GM18499 (cell line): ENCODE results near the gene SPOCK2.

Experiments used
- ATAC-seq: cut with Tn5 transposase; IDR thresholded peaks from one replicate; pipeline ENCODE4 v1.9.1; 2021; ENCODE audit warnings: moderate number of reproducible peaks; ENCODE audit not compliant: insufficient read depth, unreplicated experiment

The SPOCK2 gene

GRCh38 chr10:72074574-72075375, 13.6 kb downstream of the SPOCK2 start:
- no peak for ATAC-seq

- ATAC-seq, result no peak
Measured at GRCh38 chr10:72073708-72074573, 14.4 kb downstream of the SPOCK2 start.

DNA sequence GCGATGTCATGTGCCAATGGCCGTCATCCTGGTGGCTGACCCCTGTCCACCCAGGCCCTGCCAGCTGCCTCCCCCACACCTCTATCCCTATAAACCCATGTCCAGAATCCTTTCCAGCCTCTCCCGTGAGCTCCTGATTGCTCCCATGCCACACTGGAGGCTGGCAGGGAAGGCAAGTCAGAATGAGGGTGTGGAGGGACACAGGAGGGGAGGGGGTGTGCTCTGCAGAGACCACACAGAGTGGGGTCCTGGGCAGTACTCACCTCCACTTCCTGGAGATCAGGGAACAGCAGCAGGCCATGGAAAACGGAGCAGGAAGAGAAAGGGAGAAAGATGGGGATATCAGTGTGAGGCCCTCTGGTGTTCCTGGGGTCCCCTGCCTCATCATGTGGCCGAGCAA, 15.7 kb downstream of the SPOCK2 start:
- no peak for ATAC-seq

DNA sequence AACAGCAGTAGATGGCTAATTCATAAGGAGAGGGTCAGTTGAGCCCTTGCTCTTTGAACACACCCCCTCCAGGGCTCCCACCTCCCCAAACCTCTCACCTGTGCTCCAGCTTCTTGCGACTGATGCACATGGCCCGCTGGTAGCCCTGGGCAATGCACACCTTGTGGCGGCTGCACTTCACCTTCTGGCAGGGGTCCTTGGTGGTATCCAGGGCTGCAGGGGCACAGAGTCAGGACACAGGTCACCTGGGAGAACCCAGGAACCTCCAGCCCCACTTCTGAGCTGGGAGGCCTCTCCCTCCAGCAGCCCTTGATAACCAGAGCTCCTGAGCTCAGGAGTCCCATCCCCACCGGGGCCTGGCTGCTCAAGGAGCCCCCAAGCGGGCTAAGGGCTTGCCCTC, 16.3 kb downstream of the SPOCK2 start:
- ATAC-seq, result no peak

DNA sequence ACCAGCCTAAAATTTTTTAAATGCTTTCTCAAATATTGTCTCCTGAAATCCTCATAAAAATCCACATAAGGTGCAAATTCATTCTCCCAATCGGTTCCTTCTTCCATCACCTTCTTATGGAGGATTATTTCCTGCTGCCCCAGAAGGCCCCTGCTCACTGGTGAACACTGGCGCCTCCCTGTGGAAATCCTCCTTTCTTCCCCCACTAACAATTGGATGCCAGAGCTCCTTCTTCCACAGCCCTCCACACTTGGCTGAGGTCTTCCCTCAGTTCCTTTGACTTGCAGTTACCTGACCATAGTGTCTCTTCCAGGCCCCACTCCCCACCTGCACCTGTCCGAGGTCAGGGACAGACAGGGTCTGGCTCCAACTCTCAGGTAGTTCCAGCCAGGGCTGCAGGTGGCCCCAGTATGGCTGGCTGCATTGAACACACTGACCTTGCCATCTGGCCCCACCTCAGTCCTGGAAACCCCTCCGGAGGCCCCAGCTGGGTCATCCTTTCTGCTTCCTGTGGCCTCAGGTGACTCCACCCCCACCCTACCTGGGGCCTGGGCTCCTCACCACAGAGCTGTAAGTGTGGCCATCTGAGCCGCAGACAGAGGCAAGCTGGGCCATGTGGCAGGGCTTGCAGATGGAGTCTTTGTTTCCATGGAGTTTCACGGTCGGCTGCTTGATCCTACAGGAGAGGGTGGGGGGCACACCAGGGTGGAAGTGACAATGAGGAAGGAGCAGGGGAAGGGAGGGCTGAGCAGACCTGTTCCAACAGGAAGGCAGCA, 18.4 kb downstream of the SPOCK2 start:
- no peak for ATAC-seq

GRCh38 chr10:72068901-72069446, 19.4 kb downstream of the SPOCK2 start:
- ATAC-seq, result no peak

- ATAC-seq, result no peak
Measured at GRCh38 chr10:72068126-72068765, 20.1 kb downstream of the SPOCK2 start.

- ATAC-seq, result no peak
Measured at GRCh38 chr10:72067463-72068125, 20.8 kb downstream of the SPOCK2 start.

- no peak for ATAC-seq
Measured at GRCh38 chr10:72066318-72067284, 21.8 kb downstream of the SPOCK2 start.

- ATAC-seq, result no peak
Measured at GRCh38 chr10:72065439-72066025, 22.8 kb downstream of the SPOCK2 start.

DNA sequence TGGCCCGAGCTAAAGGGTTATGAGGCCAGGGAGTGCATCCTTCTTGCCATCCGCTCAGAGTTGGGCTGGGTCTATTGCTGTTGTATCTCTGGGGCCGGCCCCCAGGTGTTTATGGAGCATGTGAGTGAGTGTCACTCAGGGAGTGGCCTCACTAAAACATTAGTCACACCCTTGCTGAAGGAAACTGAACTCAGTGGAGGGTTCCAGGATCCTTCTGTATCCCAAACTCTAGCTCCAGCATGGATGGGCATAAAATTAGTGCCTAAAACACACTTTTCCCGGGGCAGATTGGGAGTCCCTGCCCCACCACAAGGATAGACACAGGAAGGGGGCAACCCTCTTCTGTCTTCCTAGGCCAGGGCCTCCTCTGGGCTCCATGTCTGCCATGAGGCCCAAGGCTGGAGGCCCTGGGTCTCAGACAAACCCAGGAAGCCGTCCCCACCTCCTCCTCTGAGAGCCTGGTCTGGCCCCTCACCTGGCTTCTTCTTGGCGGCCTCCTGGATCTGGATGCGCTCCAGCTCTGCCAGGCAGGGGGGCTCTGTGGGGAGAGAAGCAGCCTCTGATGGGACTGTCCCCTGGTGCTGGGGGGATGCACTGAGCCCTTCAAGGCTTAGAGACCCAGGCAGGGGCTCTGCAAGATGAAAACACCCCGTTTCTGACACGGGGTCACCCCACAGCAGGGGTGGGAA, 24.5 kb downstream of the SPOCK2 start:
- no peak for ATAC-seq

DNA sequence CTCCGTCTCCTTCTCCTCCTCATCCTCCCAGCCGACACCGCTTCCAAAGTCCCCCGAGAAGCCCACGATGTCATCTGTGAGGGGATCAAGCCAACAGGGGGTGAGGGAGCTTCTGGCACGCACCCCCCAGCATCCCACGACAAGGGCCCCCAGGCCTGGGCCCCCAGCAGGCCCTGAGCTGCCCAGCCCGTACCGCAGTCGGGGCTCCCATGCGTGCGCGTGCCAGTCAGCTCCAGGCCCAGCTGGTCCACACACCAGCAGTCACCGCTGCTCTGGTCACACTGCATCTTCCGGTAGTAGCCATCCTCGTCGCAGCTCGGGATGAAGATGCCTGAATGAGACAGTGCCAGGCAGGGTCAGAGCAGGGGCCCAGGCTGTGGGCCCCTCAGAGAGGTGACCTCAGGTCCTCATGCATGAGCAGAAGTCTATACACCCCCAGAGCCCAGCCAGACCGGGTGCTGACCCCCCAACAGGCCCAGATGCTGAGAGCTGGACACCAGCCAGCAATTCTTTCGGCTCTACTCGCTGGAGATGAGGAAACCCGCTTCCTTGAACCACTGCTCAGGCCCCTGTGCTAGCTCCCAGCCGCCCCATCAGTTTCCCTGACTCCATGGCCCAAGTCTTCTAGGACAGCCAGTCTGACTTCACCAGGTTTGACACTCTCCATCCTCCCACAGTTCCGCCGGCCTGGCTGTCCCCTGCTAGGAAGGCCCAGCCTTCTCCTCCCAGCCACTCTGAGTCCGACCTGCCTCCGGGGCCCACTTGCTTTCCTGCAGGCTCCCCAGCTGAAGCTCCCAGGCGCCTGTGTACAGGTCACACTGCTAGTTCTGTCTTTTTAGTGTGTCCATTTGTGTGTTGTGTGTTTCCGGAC, 25.3 kb downstream of the SPOCK2 start:
- ATAC-seq, result no peak

- no peak for ATAC-seq
Measured at GRCh38 chr10:72062382-72062781, 26.0 kb downstream of the SPOCK2 start.

GRCh38 chr10:72061930-72062329, 26.4 kb downstream of the SPOCK2 start:
- no peak for ATAC-seq

DNA sequence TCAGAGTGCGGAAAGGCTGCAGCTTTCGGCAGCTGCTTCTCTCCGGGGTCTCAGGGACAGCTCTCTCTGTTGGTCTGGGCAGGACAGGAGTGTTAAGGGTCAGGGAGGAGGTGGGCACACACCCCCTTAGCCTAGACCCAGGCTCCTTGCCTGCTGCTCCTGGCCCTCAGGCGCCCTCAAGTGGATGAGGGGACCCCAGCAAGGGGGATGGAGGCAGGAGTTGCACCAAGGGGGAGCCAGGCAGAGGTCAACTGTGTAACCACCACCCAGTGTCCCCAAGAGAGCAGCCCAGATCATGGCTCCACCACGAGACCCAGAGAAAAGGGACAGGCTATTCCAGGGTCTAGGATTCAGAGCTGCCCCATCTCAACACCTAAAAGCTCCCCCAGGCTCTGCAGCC, 26.9 kb downstream of the SPOCK2 start:
- no peak for ATAC-seq
